Heart right ventricle (tissue), 16 donors: Measurements from ENCODE around the gene SRRD. TPM values are rescaled to one million over a fixed set of nuclear protein-coding genes. Genes with fewer than 3 reads are reported as not detected.

ENCODE experiments used
- ATAC-seq, 8 donors: fragments of 200-7000 bp; cut with Tn5 transposase; one replicate each; pipeline ENCODE4 v1.9.1; 2020; ENCODE audit warnings: mild to moderate bottlenecking in 8 of 8, moderate library complexity in 8 of 8, moderate number of reproducible peaks in 1 of 8
- DNase-seq, 2 donors: peaks; one replicate each; pipeline ENCODE4 v3.0.0-alpha.2; 2020
- H3K27ac ChIP-seq, 10 donors: fragments of 200-600 bp; sonication (generic) in 2 of 10; one replicate each; pipeline versions ENCODE4 v1.5.0 to v1.8.0; 2020 to 2022; ENCODE audit warnings: mild to moderate bottlenecking in 3 of 10
- H3K27me3 ChIP-seq, 7 donors: fragments of 200-600 bp; one replicate each; pipeline ENCODE4 v1.8.0; 2021 to 2022; ENCODE audit warnings: mild to moderate bottlenecking in 2 of 7
- H3K36me3 ChIP-seq, 9 donors: fragments of 200-600 bp; sonication (generic) in 1 of 9; one replicate each; pipeline versions ENCODE4 v1.5.0 to v1.8.0; 2020 to 2022; ENCODE audit warnings: mild to moderate bottlenecking in 2 of 9
- H3K4me1 ChIP-seq, 9 donors: fragments of 200-600 bp; sonication (generic) in 1 of 9; one replicate each; pipeline versions ENCODE4 v1.5.0 to v1.8.0; 2020 to 2022; ENCODE audit warnings: mild to moderate bottlenecking in 4 of 9
- H3K4me3 ChIP-seq, 10 donors: fragments of 200-600 bp; sonication (generic) in 2 of 10; one replicate each; pipeline versions ENCODE4 v1.5.0 to v1.8.0; 2020 to 2022; ENCODE audit warnings: mild to moderate bottlenecking in 7 of 10, moderate library complexity in 2 of 10
- H3K9me3 ChIP-seq, 11 donors: fragments of 200-600 bp in 10 of 11; sonication (generic) in 2 of 11; one replicate each; pipeline versions ENCODE4 v1.5.0 to v1.8.0; 2013 to 2022; ENCODE audit warnings: mild to moderate bottlenecking in 2 of 11, control low read depth in 1 of 11, moderate library complexity in 1 of 11
- WGBS, 2 donors: extraction: QIAGEN DNeasy Blood & Tissue Kit; methylation state at CpG; one replicate each; pipeline ENCODE4 v1.1.7; 2013; ENCODE audit warnings: inconsistent platforms in 1 of 2; 5-methylcytosine and 5-hydroxymethylcytosine counted together
- intact Hi-C, 10 donors: fragments of 100-400 bp; cut with DNase I; formaldehyde crosslinking; loops; one replicate each; pipeline versions ENCODE4 v1.11.1 to v1.14.2; 2022
- polyA plus RNA-seq, 2 donors: library from polyadenylated mRNA; stranded (reverse); fragments of 200-250 nt; gene quantifications; one replicate each; pipeline ENCODE4 v1.2.3, GENCODE V29; 2013
- total RNA-seq, 10 donors: library from RNA; stranded (reverse); fragmentation: NEBNext Ultra II Directional in 3 of 10; extraction: Animal tissue kit (Norgen Biotek cat#: 25700) in 3 of 10; gene quantifications; one replicate each; pipeline versions ENCODE4 v1.2.1 to v1.2.4, GENCODE V29; 2021 to 2023
- TF ChIP-seq, protein P1 (sequence below), 9 donors: fragments of 200-600 bp; sonication (generic) in 2 of 9; IDR thresholded peaks; one replicate each; pipeline versions ENCODE4 v1.5.0 to v1.8.0; 2021 to 2022; ENCODE audit warnings: antibody characterized with exemption in 9 of 9, mild to moderate bottlenecking in 5 of 9, moderate library complexity in 1 of 9
- donor health status: Arrhythmogenic right ventricular cardiomyopathy.
- donor health status: ischemic (EF 13 %, LVEDD 7.1; RV severe dilation, severe dysfunction).
- donor health status: healthy with polysubstance abuse.
- donor health status: DM: no; HTN: yes; CAD: no.
- donor health status: DM: no; HTN: no; CAD: no.
- donor health status: ischemic (EF 25% LVEDD 6.9; RV normal size, moderate dysfunction).
- donor health status: ischemic (EF 25% LVEDD 5.7; RV mildly dilated, moderate dysfunction).
- donor health status: healthy.
- donor health status: DM: yes; HTN: yes; CAD: no.
- donor health status: Ischemic cardiomyopathy.
- donor health status: ischemic (EF 35%, LVEDD 5.7; RV mildly dilated, moderate dysfunction).
- donor health status: nonischemic (EF 11% LVEDD 7.7; RV severe dilation, severe dysfunction).
- donor health status: DM: yes; HTN: yes; CAD: no.
- donor health status: PGD.
- donor health status: ischemic (EF 29% LVEDD 5.4; RV normal size, mild dysfunction).
- donor health status: nonischemic (EF 23%, LVEDD 6.1; RV moderate dilation, normal function).

The SRRD gene
- total and polyA plus RNA-seq, 12 donors, result 11.9 to 26.3 (median 20.7) TPM

DNA sequence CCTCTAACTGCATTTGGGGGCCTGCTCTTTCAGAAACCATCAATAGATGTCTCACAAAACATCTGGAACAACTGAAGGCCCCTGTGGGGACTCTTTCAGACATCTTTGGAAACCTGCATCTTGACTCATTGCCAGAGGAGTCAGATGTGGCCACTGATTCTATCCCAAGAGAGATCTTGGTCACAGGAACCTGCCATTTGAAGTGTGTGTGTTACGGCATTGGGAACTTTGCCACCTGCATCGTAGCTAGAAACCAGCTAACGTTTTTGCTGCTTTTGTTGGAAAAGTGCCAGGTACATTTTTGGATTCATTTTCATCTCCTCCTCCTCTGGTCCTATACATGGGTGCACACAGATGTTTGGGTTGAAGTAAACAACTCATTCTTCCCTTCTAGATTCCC is 4.3 kb downstream of the SRRD start:
- TF ChIP-seq, protein P1, sequence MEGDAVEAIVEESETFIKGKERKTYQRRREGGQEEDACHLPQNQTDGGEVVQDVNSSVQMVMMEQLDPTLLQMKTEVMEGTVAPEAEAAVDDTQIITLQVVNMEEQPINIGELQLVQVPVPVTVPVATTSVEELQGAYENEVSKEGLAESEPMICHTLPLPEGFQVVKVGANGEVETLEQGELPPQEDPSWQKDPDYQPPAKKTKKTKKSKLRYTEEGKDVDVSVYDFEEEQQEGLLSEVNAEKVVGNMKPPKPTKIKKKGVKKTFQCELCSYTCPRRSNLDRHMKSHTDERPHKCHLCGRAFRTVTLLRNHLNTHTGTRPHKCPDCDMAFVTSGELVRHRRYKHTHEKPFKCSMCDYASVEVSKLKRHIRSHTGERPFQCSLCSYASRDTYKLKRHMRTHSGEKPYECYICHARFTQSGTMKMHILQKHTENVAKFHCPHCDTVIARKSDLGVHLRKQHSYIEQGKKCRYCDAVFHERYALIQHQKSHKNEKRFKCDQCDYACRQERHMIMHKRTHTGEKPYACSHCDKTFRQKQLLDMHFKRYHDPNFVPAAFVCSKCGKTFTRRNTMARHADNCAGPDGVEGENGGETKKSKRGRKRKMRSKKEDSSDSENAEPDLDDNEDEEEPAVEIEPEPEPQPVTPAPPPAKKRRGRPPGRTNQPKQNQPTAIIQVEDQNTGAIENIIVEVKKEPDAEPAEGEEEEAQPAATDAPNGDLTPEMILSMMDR (IDR thresholded peaks at IDR 0.05), result no peak
- Histone ChIP-seq H3K27ac (no peak overlapping the region), H3K27me3 (no peaks in the 10 kb centered on the region), H3K4me1 (peaks cover 0 to 25% (median 18%) of the 10 kb centered on the region in 9 donors), H3K9me3 (no peaks in the 10 kb centered on the region), H3K36me3 (peaks cover 0 to 74% (median 48%) of the 10 kb centered on the region in 9 donors), H3K4me3 (no peak overlapping the region)
- ATAC-seq (no peak), DNase-seq (no peak)
- intact Hi-C loops, result loop anchor here in 2 of 10 donors (5.0 to 10.0 kb wide), 2 partner anchors 167 to 169 kb away; partner anchors contain the start of gene MIAT (in 2 of the 2)
- 42 to 45% methylated on average over 3 of the region's 3 CpGs for WGBS, 2 donors

DNA sequence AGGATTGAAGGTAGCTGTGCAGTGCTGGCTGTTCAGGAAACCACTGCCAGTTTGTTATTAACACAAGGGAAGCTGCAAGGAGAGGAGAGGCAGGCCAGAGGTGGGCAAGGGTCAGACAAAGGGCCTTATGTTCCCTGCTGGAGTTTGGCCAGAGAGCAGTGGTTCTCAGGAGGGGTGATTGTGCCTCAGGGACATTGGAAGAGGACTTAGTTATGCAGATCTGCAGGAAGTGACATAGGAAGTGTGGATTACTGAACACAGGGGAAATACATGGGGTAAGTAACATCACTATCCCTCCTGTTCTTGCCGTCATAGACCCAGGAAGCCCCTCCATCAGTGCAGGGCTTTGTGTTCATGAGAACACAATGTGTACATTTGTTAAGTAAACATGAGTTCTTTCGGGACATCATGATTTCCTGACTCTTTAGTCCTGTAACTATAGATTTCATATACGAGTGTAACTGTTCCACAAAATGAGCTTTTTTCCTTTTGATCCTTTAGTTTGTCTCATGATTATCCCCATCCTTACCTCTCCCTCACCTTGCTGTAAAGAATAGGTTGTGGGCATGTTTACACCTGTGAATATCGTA is 5.9 kb downstream of the SRRD start:
- DNase-seq (no peak), ATAC-seq (no peak)
- Histone ChIP-seq H3K9me3 (no peaks in the 10 kb centered on the region), H3K4me1 (peaks cover 0 to 21% (median 11%) of the 10 kb centered on the region in 9 donors), H3K27me3 (no peaks in the 10 kb centered on the region), H3K36me3 (peaks cover 0 to 89% (median 54%) of the 10 kb centered on the region in 9 donors), H3K27ac (no peak overlapping the region), H3K4me3 (no peak overlapping the region)
- 73 to 79% methylated on average over 4 of the region's 4 CpGs for WGBS, 2 donors
- TF ChIP-seq, protein P1 (IDR thresholded peaks at IDR 0.05), result no peak
- intact Hi-C loops, result loop anchor here in 2 of 10 donors (5.0 to 10.0 kb wide), 2 partner anchors 165 to 168 kb away; partner anchors contain the start of gene MIAT (in 2 of the 2)

DNA sequence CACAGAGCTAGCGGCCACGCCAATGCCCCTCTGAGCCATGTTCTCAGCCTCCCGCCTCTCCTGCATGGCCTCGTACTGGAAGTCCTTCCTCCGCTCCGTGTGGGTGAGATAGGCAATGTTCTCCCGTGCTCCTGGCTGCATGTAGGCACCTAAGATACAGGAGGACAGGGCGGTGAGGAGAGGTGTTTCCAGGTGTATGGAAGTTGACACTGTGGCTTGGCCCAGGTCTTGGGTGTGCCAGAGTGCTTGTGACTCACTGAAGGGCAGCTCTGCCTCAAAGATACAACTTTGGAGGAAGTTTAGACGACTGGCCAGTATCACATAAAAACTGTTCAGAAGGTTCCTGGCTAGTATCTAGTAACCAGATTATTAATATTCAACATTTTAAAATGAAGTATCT is 8.5 kb downstream of the SRRD start:
- Histone ChIP-seq H3K27ac (no peak overlapping the region), H3K9me3 (no peaks in the 10 kb centered on the region), H3K4me1 (peaks cover 0 to 7% (median 0%) of the 10 kb centered on the region in 9 donors), H3K36me3 (peaks cover 5 to 100% (median 64%) of the 10 kb centered on the region in 9 donors), H3K27me3 (no peaks in the 10 kb centered on the region), H3K4me3 (no peak overlapping the region)
- TF ChIP-seq, protein P1 (IDR thresholded peaks at IDR 0.05), result no peak
- intact Hi-C loops, result no loop called here
- DNase-seq, result no peak
- peak in 1 of 8 donors; percentile 18 for ATAC-seq
- 93 to 96% methylated on average over 9 of the region's 9 CpGs for WGBS, 2 donors

DNA sequence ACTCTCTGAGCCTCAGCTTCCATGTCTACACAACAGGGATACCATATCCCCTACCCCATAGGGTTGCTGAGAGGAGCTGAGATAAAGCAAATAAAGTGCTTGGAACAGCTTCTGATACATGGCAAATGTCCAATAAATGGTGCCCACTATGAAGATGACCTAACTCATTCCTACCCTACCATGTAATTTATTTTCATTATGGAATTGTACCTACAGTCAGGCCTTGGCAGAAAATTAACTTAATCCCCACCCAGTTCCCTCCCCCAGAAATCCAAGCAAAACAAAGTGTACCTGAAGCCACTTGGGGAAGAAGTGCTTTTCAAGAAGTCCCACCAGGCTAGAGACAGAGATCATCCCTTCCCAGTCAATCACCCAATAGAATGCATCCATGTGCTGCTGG is 10.8 kb downstream of the SRRD start:
- no peaks in the 10 kb centered on the region for H3K9me3 ChIP-seq
- no peaks in the 10 kb centered on the region for H3K27me3 ChIP-seq
- H3K36me3 ChIP-seq, result peaks cover 3 to 100% (median 62%) of the 10 kb centered on the region in 9 donors
- H3K27ac ChIP-seq, result peak overlapping the region in 1 of 10 donors; percentile 4
- no peak for DNase-seq
- TF ChIP-seq, protein P1 (IDR thresholded peaks at IDR 0.05), result no peak
- H3K4me3 ChIP-seq, result no peak overlapping the region
- ATAC-seq, result no peak
- H3K4me1 ChIP-seq, result peaks cover 0 to 7% (median 0%) of the 10 kb centered on the region in 9 donors
- intact Hi-C loops, result no loop called here
